Body of pancreas (tissue), 4 donors: ENCODE results near the gene NFKB1.

Source experiments
- CTCF ChIP-seq, 7 experiments: fragments of 450-650 bp in 4 of 7; fragments of 200-600 bp in 3 of 7; sonication (generic) in 3 of 7; IDR thresholded peaks; one replicate each; pipeline ENCODE4 v1.5.1; 2016 to 2019; ENCODE audit warnings: antibody characterized with exemption in 7 of 7
- POLR2A ChIP-seq, 3 donors: fragments of 450-650 bp; IDR thresholded peaks; one replicate each; pipeline ENCODE4 v1.6.1; 2016; ENCODE audit warnings: antibody characterized with exemption in 3 of 3, mild to moderate bottlenecking in 2 of 3

DNA sequence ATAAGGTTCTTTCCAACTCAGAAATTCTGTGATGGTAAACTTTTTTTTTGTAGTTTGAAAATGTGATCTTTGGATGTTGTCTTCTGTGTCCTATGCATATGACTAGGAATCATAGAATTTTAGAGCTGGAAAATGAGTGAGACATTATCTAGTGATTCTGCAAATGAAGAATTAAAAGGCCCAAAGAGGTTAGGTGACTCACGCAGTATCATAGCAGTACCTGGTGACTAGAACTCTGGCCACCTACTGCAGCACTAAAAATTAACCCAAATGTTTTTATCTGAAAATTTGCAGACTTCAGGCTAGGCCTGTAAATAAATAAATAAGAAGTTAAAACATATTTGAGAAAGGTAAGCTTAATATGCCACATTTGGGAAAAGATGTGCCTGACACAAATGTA is 52.8 kb downstream of the NFKB1 start:
- TF ChIP-seq POLR2A (IDR thresholded peaks at IDR 0.05) = no peak
- TF ChIP-seq CTCF (IDR thresholded peaks at IDR 0.05) = no peak
